K562 (cell line): Measurements from ENCODE around the gene PFDN2. TPM values are rescaled to one million over a fixed set of nuclear protein-coding genes. Genes with fewer than 3 reads are reported as not detected.

Experiments used
- E2F1 ChIP-seq: sonication (generic); formaldehyde crosslinking; IDR thresholded peaks from 2 replicates; pipeline ENCODE4 v1.8.1; 2023; ENCODE audit warnings: mild to moderate bottlenecking, missing genetic modification reagents, moderate library complexity
- ESRRA ChIP-seq: fragments of 450-650 bp; IDR thresholded peaks from 2 replicates; pipeline ENCODE4 v1.6.1; 2014; ENCODE audit warnings: low read depth, mild to moderate bottlenecking, moderate library complexity, borderline replicate concordance
- ETV5 ChIP-seq: sonication (generic); formaldehyde crosslinking; IDR thresholded peaks from 2 replicates; pipeline ENCODE4 v1.4.0; 2020; ENCODE audit warnings: low read depth, mild to moderate bottlenecking, missing genetic modification reagents
- HDAC2 ChIP-seq: fragments of 450-650 bp; IDR thresholded peaks from 2 replicates; pipeline ENCODE4 v1.6.1; 2016; ENCODE audit warnings: mild to moderate bottlenecking
- JUND ChIP-seq, 2 experiments: IDR thresholded peaks; 2 replicates in 1 of 2; 3 replicates in 1 of 2; pipeline ENCODE4 v1.6.1; 2011; ENCODE audit warnings: borderline replicate concordance in 2 of 2, low read depth in 2 of 2, low read length in 2 of 2, improper control_type of control experiment in 1 of 2, missing biosample characterization in 1 of 2, missing genetic modification characterization in 1 of 2, missing genetic modification reagents in 1 of 2
- MTA1 ChIP-seq: fragments of 450-650 bp; IDR thresholded peaks from 2 replicates; pipeline ENCODE4 v1.6.1; 2017; ENCODE audit warnings: borderline replicate concordance
- MTA3 ChIP-seq: fragments of 450-650 bp; formaldehyde crosslinking; IDR thresholded peaks from 2 replicates; pipeline ENCODE4 v1.6.1; 2017; ENCODE audit warnings: mild to moderate bottlenecking, borderline replicate concordance
- MYC ChIP-seq, 2 experiments: fragments of 250-450 bp in 1 of 2; sonication (Bioruptor Pico) in 1 of 2; IDR thresholded peaks; 2 replicates each; pipeline versions ENCODE4 v1.5.1 to v1.6.1; 2012 to 2021; ENCODE audit warnings: low read depth in 2 of 2, borderline replicate concordance in 1 of 2, improper control_type of control experiment in 1 of 2, low read length in 1 of 2, mild to moderate bottlenecking in 1 of 2, moderate library complexity in 1 of 2
- NCOA1 ChIP-seq: fragments of 450-650 bp; IDR thresholded peaks from 2 replicates; pipeline ENCODE4 v1.6.1; 2016; ENCODE audit warnings: low read depth
- PCBP2 ChIP-seq: fragments of 200-400 bp; formaldehyde crosslinking; IDR thresholded peaks from 2 replicates; pipeline ENCODE4 v1.6.1; 2018; ENCODE audit warnings: low read length, low read depth, mild to moderate bottlenecking, moderate library complexity; ENCODE audit not compliant: poor library complexity, severe bottlenecking
- PKNOX1 ChIP-seq: fragments of 450-650 bp; IDR thresholded peaks from 2 replicates; pipeline ENCODE4 v1.6.1; 2016
- POLR2G ChIP-seq: fragments of 200-400 bp; formaldehyde crosslinking; IDR thresholded peaks from 2 replicates; pipeline ENCODE4 v1.6.1; 2017; ENCODE audit warnings: low read depth, mild to moderate bottlenecking, antibody characterized with exemption, low read length, moderate library complexity
- POLR3G ChIP-seq: IDR thresholded peaks from 2 replicates; pipeline ENCODE4 v1.6.1; 2011; ENCODE audit not compliant: insufficient read length, insufficient replicate concordance; ENCODE audit errors: extremely low read depth
- ZC3H4 ChIP-seq: sonication (generic); formaldehyde crosslinking; IDR thresholded peaks from 2 replicates; pipeline ENCODE4 v1.9.0; 2021; ENCODE audit warnings: missing genetic modification reagents, borderline replicate concordance
- ZFX ChIP-seq: sonication (generic); formaldehyde crosslinking; IDR thresholded peaks from 2 replicates; pipeline ENCODE4 v1.8.0; 2022; ENCODE audit warnings: mild to moderate bottlenecking, missing genetic modification reagents, moderate library complexity
- ZNF407 ChIP-seq: fragments of 450-650 bp; IDR thresholded peaks from 2 replicates; pipeline ENCODE4 v1.6.1; 2016; ENCODE audit warnings: low read depth
- polyA plus RNA-seq, 8 experiments: library from polyadenylated mRNA; depleted of rRNA in 4 of 8; stranded (reverse) in 5 of 8; unstranded in 3 of 8; fragments of >200 nt; fragmentation: Nextera tagmentation in 2 of 8; fragmentation: Illumina TruSeq in 1 of 8; extraction: Ambion mirVana in 2 of 8; extraction: Trizol in 1 of 8; gene quantifications; 2 replicates each; pipeline versions ENCODE4 v1.2.1 to v1.2.3, GENCODE V29; 2011 to 2014; ENCODE audit warnings: inconsistent platforms in 1 of 8, missing spikeins in 1 of 8
- total RNA-seq, 7 experiments: library from RNA; depleted of rRNA in 6 of 7; stranded (reverse); fragments of >200 nt in 6 of 7; fragmentation: Illumina TruSeq in 2 of 7; extraction: Trizol in 2 of 7; gene quantifications; 2 replicates each; pipeline versions ENCODE4 v1.2.1 to v1.2.3, GENCODE V29; 2011 to 2021; ENCODE audit warnings: low replicate concordance in 1 of 7

Gene PFDN2
- total and polyA plus RNA-seq, 9 of the 15 experiments (the other 6 are each of a cell fraction or from before 2014, with no cell fraction given): 50.2 to 361 (median 144) TPM

- no peak for TF ChIP-seq E2F1 (CRISPR knock-in tag)
- TF ChIP-seq ZC3H4: no peak
- TF ChIP-seq PKNOX1: peak; percentile 39
- 0 out of 2 replicates have a peak, but pooled peaks have one; percentile 18 for TF ChIP-seq ETV5 (CRISPR knock-in tag)
- TF ChIP-seq ZNF407: no peak
- TF ChIP-seq ESRRA: peak; percentile 90
- peak; percentile 18; the same call in 1 of the 2 replicates for TF ChIP-seq MTA1
- peak; percentile 66 for TF ChIP-seq ZFX (CRISPR knock-in tag)
- TF ChIP-seq MTA3: peak; percentile 59; the same call in 1 of the 2 replicates
- TF ChIP-seq JUND (IDR thresholded peaks at IDR 0.05; ENCODE audit: borderline replicate concordance, low read depth, low read length): peak; percentile 84
- TF ChIP-seq JUND (tag; IDR thresholded peaks at IDR 0.05; ENCODE audit: borderline replicate concordance, low read depth, low read length): peak; percentile 89; the same call in 2 of the 3 replicates
- no peak for TF ChIP-seq POLR3G
- no peak for TF ChIP-seq MYC (IDR thresholded peaks at IDR 0.05; ENCODE audit: low read depth, low read length)
- no peak for TF ChIP-seq MYC (CRISPR knock-in tag; IDR thresholded peaks at IDR 0.05; ENCODE audit: borderline replicate concordance, low read depth)
- peak; percentile 36; the same call in 1 of the 2 replicates for TF ChIP-seq POLR2G
- peak; percentile 15; the same call in 1 of the 2 replicates for TF ChIP-seq HDAC2
- TF ChIP-seq PCBP2: no peak
- 0 out of 2 replicates have a peak, but pooled peaks have one; percentile 53 for TF ChIP-seq NCOA1
Measured at GRCh38 chr1:161082996-161083747, 34.7 kb downstream of the PFDN2 start (continued).
